Stimulated activated CD4-positive, alpha-beta T cell treated with anti-CD3 and anti-CD28 coated beads, TNF-alpha, amount 100 ng/mL, for 24 hours (primary cell): Measurements from ENCODE around the gene CRIM1.

Experiments
- DNase-seq, 3 experiments: peaks; one replicate each; pipeline ENCODE4 v3.0.0-alpha.2; 2020; ENCODE audit warnings: low read depth in 3 of 3

CRIM1 gene

DNA sequence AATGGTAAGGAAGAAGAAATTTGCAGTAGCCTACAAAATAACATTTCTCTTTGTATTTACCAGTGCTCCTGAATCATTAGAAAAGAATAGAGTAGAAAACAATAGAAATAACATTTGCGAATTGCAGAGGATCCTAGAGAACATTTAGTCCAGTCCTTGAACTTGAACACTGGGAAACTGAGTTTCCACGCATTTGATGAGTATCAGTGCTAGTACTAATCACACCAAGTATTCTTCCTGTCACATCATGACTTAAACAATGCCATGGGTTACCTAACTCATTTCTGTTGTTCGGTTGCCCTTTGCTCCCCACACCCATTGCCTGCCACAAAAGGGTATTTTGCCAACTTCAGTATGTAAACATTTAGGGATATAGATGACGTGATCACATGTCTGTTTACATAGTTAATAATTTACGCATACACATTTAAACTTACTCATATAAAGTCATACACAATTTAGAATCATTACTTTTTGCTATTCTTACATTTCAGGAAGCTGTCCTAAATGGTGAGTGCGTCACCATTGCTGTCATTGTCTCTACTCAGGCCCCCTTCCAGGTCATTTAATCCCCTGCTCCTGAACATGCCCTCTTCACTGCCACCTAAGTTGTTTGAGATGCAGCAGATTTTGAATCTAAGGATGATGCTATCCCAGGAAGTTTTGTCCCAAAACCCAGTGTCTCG lies 42.3 kb downstream of the CRIM1 start:
- no peak for DNase-seq

DNA sequence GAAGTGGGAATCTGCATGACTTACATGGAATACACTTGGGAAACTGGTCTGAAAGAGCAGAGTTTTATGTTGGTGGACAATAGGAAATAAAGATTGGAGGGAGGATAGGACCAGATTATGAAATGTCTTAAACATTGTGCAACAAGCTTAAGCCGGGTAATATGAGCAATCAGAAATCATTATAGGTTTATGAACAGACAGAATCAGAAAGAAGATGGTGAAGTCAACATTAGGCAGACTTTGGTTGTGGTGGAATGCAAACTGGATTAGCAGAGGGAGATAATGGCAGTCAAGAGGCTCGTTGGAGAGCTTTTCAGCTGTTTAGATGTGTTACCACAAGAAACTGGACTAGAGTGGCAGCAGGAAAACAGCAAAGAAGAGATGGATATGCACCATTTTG lies 43.5 kb downstream of the CRIM1 start:
- DNase-seq, result no peak

DNA sequence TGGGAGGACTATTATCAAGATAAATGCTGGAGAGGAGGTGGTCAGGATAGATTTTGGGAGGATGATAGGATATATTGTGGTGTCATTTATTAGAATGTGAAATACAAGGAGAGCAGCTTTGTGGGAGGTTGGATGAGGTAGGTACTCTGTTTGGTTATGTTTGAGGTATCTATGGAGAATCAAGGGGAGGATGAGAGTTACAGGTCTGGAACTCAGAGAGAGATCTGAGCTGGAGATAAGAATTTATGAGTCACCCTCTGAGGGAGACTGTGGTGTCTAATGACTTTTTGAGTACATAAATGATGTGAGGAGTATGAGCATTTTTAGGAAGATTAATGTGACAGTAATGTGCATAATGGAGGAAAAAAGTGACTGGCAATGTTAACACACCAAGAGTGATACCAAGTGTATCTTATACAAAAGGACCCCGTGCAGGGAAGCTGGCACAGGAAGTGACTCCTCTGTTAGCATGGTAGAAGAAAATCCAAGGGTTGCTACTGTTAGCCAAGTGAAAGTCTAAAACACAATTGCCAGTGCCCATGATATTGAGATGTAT lies 48.2 kb downstream of the CRIM1 start:
- no peak for DNase-seq

DNA sequence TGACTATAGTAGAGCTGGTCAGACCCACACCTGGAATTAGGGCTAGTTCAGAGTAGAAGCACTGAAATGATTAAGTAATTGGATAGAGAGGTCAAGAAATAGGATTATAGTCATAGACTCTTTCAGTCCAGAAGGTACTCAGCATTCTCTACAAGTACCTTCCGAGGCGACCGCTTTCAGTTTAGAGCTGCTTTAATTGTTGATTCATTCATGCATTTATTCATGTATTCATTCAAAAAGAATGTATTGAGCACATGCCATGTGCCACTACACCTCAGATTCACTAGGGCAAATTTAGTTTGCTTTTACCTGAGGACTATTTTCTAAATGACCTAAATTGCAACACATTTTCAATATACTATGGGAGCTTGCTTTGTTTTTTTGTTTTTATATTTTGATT lies 48.7 kb downstream of the CRIM1 start:
- DNase-seq, result no peak

DNA sequence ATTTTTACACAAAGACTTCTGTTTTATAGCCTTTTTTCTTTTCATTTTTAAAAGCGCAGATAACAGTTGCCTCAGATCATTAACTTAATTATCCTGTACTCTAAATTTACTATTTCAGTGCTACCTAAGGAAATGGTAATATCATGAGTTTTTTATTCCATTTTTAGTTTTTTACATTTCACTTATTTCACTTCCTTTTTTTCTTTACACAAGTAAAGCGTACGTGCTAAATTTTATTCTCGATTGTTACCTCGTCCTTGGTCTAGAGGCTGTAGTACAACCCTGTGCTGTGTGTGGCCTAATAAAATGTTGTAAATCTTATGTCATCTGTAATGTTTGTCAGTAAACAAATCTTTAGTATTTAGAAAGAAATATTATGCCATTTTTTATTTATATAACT lies 49.2 kb downstream of the CRIM1 start:
- no peak for DNase-seq

DNA sequence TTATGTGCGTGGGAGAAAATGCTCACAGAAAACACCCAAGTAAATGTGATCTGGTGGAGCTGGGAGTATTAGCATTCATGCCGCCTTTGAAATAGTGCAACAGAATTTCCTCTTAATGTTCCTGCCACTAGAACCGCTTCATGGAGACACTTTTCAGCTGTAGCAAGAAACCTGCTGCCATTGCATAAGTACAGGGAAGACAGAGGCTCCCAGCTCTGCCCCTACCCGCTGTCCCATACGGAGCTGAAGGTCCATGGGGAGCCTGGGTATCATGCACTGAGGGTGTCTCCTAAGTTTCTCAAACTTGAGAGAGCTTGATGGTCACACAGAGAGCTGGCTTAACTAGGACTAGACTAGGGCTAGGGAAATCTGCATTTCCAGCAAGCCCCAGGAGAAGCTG lies 49.6 kb downstream of the CRIM1 start:
- no peak for DNase-seq

DNA sequence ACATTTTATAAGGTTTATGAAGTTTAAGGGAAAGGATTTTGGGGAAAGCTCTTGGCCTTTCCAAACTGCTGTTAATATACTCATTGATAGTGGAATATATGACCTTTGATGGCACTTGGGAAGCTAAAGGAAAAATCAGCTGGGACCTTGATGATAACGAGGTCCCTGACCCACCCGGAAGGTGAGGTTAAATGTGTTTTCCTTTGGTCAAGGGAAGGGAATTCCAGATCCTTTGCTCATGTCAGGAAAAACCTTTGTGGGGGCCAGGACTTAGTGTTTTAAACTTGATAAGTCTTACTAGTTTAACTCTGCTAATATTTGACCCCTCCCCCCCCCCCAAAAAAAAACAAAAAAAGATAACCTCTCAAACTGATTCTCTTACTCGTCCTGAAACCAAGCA lies 50.7 kb downstream of the CRIM1 start:
- DNase-seq, result no peak

DNA sequence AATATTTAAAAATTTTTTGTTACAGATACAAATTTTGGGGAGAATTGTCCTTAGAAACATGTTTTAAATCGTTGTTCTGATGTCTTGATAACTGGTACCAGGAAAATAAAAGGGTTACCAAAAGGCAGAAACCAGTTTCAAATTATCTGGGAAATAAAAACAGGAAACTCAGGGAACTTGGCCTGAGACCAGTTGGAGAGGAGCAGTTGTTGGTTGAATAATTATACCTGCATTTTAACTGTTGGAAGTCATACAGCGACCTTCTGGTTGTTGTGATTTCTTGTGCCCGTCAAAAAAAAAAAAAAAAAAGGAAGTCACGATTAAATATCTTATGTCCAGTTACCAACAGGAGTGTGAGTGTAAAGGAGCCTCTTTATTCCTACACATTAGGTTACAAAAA lies 51.8 kb downstream of the CRIM1 start:
- no peak for DNase-seq

DNA sequence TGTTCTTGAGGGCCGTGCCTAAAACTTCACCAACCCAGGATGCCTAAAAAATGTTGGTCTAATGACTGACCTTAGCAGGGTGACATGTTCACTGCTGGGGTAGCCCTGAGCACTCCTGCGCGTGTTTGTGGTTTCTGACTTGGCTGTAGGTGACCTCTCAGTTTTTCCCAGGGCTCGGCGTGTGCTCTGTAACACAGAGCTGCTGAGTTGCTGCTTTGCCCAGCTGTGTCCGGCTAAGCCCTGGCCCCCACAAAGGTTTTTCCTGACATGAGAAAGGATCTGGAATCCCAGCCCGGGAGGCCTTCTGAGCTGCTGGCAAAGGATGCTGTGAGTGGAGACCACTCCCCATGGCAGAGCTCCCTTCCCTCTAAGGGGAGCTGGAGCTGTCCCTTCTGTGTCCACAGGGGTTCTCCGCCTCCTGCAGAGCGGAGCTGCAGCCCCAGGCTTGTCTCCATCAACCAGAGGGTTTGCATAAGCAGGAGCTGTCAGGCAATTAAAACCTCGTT lies 52.7 kb downstream of the CRIM1 start:
- no peak for DNase-seq

DNA sequence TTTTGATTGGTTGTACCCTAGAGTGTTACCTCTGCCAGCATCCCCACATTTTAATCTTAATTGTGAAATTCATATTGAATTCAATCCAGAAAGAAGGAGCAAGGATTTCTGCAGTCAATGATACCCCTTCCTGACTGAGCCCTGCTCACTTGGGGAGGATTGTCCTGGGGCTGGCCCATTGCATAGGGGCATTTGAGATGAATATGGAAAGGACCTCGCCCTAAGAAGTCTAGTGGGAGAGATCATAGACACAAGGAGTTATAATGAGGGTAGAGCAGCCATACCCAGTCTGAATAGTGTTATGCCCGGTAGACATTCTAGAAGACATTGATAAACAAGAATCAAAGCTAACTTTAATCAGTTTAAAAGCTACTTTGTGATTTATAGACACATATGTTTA lies 53.8 kb downstream of the CRIM1 start:
- DNase-seq, result no peak

DNA sequence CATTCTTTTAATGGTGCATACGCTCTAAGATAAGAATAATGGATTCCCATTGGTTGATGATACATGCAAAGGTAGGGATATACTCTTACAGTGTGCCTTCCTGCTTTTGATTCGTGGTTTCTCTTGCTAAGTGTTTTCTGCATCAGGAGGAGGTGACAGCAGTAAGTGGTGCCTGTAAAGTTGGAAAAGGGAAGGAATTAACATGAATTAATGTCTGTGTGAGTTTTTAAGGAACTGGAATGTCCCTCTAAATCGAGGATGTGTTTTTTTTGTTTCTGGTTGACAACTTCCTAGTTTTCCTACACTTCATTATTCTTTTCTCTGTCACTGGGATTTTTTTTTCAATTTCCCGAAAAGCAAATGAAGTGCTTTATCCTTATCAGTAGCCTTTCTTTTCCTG lies 54.4 kb downstream of the CRIM1 start:
- no peak for DNase-seq

DNA sequence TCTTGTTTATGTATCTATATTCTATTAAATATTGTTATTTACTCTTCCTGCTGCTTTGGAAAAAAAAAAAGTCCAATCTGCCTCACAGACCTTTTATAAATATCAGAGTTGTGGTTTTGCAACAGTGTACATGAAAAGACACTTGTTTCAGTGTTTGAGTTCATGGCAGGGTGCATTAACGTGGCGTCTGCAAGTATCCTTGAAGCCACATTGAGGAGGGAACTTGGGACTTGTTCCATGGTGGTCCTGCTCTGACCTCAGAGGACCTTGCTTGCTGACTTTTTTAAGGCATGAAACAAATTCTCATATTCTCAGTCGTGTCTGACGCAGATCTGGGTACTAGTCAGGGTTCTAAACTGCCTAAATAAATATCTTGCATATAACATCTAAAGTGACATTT lies 55.1 kb downstream of the CRIM1 start:
- no peak for DNase-seq

DNA sequence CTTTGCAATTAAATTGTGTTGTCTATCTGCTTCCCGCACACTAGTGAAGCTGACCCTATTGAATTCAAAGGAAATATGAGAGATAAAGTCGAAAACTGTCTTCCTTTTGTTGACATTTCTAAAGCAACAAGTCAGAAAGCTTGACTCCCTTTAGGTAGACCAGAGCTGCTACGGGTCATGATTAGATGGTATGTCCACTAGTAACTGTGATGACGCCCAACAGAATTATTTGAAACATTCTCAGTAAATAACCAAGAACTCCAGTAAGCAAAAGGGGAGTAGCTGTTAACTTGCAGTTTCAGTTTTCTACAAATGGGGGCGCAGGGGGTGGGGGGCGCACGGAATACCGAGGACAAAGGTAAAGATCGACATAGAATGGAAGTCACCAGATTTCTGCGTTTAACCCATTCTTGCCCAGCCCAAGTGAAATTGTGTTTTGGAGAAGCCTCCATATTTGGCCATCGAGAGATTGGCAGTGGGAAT lies 56.4 kb downstream of the CRIM1 start:
- DNase-seq, result no peak

DNA sequence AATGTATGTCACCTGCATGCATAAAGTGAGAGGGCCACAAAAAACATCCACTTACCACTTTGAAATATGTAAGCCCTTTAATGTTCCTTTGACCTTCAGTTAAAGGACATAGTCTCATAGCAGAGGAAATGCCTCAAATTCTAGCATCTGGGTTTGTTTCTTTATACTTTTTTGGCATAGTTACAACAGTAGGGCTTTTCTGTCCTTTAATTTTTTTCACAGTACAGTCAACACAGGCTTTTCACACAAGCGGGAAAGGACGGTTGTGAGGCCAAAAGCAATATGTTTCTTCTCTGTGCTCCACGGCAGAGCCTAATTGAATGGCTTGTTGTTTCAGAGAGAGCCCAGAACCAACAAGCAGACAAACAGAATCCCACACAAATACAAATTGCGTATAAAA lies 57.6 kb downstream of the CRIM1 start:
- DNase-seq, result no peak

DNA sequence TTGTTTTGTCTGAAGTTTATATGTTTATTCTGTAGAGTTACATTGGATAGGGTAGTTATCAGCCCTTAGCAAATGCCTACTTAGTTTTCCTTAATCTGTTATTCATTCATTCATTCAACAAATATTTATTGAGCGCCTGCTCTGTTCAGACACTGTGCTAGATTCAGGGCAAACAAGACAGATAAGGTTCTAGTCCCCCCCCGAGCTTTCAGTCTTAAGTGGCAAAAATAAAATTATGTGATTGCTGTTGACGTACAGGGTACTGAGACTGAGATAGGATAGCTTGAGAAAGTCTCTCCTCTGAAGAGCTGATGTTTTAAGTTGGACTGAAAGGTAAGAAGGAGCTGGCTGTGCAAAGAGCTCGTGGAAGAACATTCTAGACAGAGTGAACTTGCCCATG lies 58.7 kb downstream of the CRIM1 start:
- no peak for DNase-seq

DNA sequence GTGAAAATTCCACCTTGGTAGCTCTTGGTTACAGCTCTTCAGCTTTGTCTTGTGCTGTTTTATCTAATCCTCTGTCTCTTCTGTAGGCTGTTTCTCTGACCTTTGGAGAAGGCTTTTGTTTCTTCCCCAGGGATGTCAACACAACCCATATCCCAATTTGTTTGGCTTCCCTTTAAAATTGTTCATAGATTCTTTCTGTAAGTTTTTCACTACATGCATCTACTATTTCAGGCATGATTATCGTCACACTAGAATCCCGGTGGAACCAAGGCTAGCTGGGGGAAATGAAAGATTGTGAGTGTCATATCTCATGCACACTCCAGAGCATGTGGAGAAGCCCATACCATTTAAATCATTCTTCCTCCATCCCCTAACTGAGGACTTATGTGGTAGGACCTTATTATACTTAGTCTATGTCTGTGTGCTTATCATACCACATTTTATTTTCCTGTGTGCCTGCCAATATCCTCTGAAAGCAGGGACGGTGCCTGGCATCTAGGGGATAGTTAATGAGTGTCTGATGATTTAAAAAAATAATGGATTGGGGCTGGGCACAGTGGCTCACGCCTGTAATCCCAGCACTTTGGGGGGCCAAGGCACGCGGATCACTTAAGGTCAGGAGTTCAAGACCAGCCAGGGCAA lies 59.9 kb downstream of the CRIM1 start:
- DNase-seq, result no peak

DNA sequence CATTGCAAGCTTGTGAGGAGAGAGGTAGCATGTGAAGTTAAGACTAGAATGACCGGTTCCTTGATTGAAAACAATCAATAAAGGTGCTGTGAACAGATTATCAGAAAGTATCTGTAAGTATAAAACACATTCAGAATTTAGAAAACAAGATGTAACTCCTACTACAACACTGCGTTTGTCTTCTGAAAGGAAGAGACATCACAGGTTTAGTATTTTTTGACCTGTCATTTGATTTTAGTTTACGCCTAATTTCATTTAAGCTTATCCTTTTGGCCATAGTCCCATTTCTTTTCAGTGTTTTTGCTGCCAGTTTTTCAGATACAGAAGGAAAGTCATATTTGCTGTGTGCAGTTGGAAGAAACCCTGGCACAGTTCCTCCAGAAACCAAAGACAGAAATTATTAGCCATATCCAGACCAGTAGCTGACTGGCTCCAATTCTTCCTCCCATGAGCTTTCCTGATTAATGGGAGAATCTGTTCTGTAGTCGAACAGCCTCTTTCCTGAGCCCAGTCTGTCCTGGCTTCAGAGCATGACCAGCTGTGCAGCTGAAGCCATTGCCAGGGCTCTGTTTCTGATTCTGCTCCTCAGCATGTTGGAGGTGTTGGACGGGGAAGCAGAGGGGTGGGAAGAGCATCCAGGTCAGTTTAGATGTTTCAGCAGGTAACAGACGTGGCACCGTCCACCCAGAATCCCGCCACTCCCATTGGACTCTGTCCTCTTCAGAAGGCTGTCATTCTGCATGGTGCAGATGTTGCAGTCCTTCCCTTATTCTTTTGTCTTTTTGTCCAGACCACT lies 61.0 kb downstream of the CRIM1 start:
- DNase-seq, result no peak

DNA sequence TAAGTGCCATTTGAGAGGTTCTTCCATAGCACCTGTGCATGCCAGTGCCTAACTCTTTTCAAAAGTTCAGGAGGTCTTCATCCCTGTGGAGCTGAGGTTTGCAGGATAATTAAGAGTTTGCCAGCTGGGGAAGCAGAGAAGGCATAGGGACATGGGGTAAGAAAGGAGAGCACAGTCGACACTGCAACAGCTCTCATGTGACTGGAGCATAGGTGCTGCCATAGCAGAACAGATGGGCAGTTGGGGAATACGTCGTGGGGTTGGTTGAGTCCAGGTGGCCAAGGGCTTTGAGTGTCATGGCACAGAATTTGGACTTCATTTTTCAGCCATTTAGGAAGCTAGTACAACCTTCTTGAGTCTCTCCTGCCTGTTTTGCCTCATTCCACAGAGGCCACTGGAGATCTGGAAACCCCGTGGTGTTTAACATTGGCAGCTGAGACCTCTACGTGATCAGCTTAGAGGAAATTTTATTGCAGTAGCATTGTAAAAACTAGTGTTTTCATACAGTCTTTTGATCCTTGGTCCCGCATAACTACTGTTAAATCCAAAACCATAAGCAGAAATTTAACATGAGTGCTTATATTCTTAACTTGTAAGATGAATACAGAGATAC lies 65.1 kb downstream of the CRIM1 start:
- DNase-seq, result no peak

DNA sequence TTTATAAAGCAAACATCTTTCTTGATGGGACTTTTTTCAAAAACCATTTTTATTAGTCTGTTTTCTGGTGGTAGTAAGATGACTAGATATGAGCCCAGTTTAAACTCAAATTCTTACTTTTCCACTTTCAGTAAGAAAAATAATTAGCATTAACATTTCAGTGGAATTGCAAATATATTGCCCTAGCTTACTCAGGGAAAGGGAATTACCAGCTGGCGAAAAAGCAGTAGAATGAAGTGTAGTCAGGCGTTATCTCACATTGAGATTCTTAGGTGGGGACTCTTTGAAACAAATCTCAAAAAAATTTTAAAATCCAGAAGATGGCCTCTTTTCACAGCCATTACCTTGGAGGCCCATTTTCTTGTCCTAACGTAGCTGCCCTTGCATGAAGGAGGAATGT lies 65.8 kb downstream of the CRIM1 start:
- no peak for DNase-seq

DNA sequence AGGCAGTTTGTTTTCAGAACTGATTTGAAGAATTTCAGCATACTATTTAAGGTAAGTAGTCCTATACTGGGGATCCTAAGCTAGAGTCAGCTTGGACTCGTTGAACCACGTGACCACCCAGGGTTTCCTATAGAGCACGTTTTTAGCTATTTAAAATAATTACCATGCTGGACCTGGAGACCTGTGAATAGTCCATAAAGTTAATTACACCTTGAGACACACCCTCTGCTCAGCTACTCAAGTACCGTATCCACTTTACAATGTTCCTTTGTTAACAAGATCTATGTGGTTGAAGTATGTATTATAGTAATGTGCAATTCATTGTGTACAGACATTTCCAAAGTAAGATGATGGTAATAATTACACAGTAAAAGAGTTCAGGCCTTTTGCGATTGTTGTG lies 67.6 kb downstream of the CRIM1 start:
- no peak for DNase-seq

DNA sequence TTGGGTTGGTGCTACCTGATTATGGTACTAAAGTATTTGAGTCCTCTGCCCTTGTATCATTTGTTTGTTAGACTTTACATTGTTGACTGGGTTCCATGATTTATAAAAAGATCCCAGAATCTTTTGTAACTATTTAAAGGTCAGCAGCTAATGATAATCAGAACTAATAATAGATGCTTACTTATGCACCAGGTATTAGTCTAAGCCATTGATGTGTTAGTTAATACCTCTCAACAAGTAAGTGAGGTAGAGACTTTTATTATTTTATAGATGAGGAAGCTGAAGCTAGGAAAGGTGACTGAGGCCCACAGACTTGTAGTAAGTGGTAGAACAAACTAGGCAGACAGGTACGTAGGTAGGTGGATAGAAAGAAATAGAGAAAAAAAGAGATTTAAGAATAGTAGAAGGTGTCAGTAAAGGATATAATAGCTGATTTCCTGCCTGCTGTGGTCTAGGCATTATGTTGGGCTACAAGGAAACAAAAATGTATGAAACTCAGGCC lies 68.1 kb downstream of the CRIM1 start:
- no peak for DNase-seq
